SJSA1 (cell line): Measurements from ENCODE around the gene NOL6. TPM values are rescaled to one million over a fixed set of nuclear protein-coding genes. Genes with fewer than 3 reads are reported as not detected.
"Not testable (repeated sequence)": the region's sequence is repeated elsewhere in the genome, so short reads cannot be mapped to it uniquely, and the experiment has no call there.

ENCODE experiments used
- DNase-seq, 2 experiments: peaks; one replicate each; pipeline ENCODE4 v3.0.0-alpha.2; 2015 to 2020; ENCODE audit warnings: low spot score in 2 of 2, low read depth in 1 of 2
- H3K27ac ChIP-seq: fragments of 250-450 bp; sonication (Bioruptor Pico); 2 replicates; pipeline ENCODE4 v1.5.1; 2020; ENCODE audit warnings: mild to moderate bottlenecking, moderate library complexity
- H3K27me3 ChIP-seq: fragments of 250-450 bp; sonication (Bioruptor Pico); replicated peaks from 2 replicates; pipeline ENCODE4 v1.5.1; 2020; ENCODE audit warnings: mild to moderate bottlenecking, moderate library complexity
- H3K36me3 ChIP-seq: fragments of 250-450 bp; sonication (Bioruptor Pico); 2 replicates; pipeline ENCODE4 v1.5.1; 2020; ENCODE audit warnings: mild to moderate bottlenecking
- H3K4me1 ChIP-seq: fragments of 250-450 bp; sonication (Bioruptor Pico); replicated peaks from 2 replicates; pipeline ENCODE4 v1.6.1; 2021; ENCODE audit warnings: mild to moderate bottlenecking
- H3K4me3 ChIP-seq: fragments of 250-450 bp; sonication (Bioruptor Pico); 2 replicates; pipeline ENCODE4 v1.5.1; 2020; ENCODE audit warnings: mild to moderate bottlenecking
- H3K9me3 ChIP-seq: fragments of 250-450 bp; sonication (Bioruptor Pico); replicated peaks from 2 replicates; pipeline ENCODE4 v1.5.1; 2020; ENCODE audit warnings: mild to moderate bottlenecking
- total RNA-seq: library from RNA; depleted of rRNA; stranded (reverse); fragments of >200 nt; shearing (Covaris generic); gene quantifications from 2 replicates; pipeline ENCODE4 v1.2.3, GENCODE V29; 2014

The NOL6 gene
- total RNA-seq, 1 experiment from 2014 or later = 14.5 TPM

GRCh38 chr9:33485312-33485711 is 11.6 kb upstream of the NOL6 start:
- not testable (repeated sequence) for H3K27ac ChIP-seq, H3K36me3 ChIP-seq, H3K9me3 ChIP-seq, H3K27me3 ChIP-seq, H3K4me3 ChIP-seq, H3K4me1 ChIP-seq, DNase-seq

GRCh38 chr9:33480976-33481375 is 7.3 kb upstream of the NOL6 start:
- H3K4me3 ChIP-seq = no peak overlapping the region
- no peaks in the 10 kb centered on the region for H3K4me1 ChIP-seq
- H3K36me3 ChIP-seq = no peaks in the 10 kb centered on the region
- no peaks in the 10 kb centered on the region for H3K9me3 ChIP-seq
- no peak overlapping the region for H3K27ac ChIP-seq
- no peaks in the 10 kb centered on the region for H3K27me3 ChIP-seq
- no peak for DNase-seq

GRCh38 chr9:33480106-33480505 is 6.4 kb upstream of the NOL6 start:
- Histone ChIP-seq H3K9me3 (no peaks in the 10 kb centered on the region), H3K27me3 (no peaks in the 10 kb centered on the region)

GRCh38 chr9:33476503-33476902 is 2.8 kb upstream of the NOL6 start:
- H3K4me1 ChIP-seq = peaks cover 11% of the 10 kb centered on the region
- no peak overlapping the region for H3K4me3 ChIP-seq
- DNase-seq = no peak
- no peaks in the 10 kb centered on the region for H3K27me3 ChIP-seq
- peaks cover 13% of the 10 kb centered on the region for H3K36me3 ChIP-seq
- H3K9me3 ChIP-seq = no peaks in the 10 kb centered on the region
- H3K27ac ChIP-seq = no peak overlapping the region

More at GRCh38 chr9:33480106-33480505, 6.4 kb upstream of the NOL6 start:
- no peak overlapping the region for H3K4me3 ChIP-seq
- no peak for DNase-seq
- no peaks in the 10 kb centered on the region for H3K36me3 ChIP-seq
- no peak overlapping the region for H3K27ac ChIP-seq
- no peaks in the 10 kb centered on the region for H3K4me1 ChIP-seq

GRCh38 chr9:33475357-33475756 is 1.6 kb upstream of the NOL6 start:
- no peak overlapping the region for H3K27ac ChIP-seq
- H3K4me3 ChIP-seq = no peak overlapping the region
- DNase-seq = no peak
- no peaks in the 10 kb centered on the region for H3K27me3 ChIP-seq
- H3K4me1 ChIP-seq = peaks cover 16% of the 10 kb centered on the region
- H3K9me3 ChIP-seq = no peaks in the 10 kb centered on the region
- peaks cover 19% of the 10 kb centered on the region for H3K36me3 ChIP-seq

- DNase-seq = no peak
- H3K4me3 ChIP-seq = peak overlapping the region; percentile 79
- peaks cover 16% of the 10 kb centered on the region for H3K4me1 ChIP-seq
- H3K27me3 ChIP-seq = no peaks in the 10 kb centered on the region
- H3K27ac ChIP-seq = no peak overlapping the region; the same call in 1 of the 2 replicates
- H3K9me3 ChIP-seq = no peaks in the 10 kb centered on the region
- peaks cover 31% of the 10 kb centered on the region for H3K36me3 ChIP-seq
These were observed 676 bp downstream of the NOL6 start for GRCh38 chr9:33472881-33473615.

- H3K4me3 ChIP-seq = no peak overlapping the region; the same call in 1 of the 2 replicates
- no peak overlapping the region for H3K27ac ChIP-seq
- no peak for DNase-seq
- no peaks in the 10 kb centered on the region for H3K9me3 ChIP-seq
- peaks cover 31% of the 10 kb centered on the region for H3K36me3 ChIP-seq
- H3K4me1 ChIP-seq = peaks cover 16% of the 10 kb centered on the region
- H3K27me3 ChIP-seq = no peaks in the 10 kb centered on the region
These were observed 1.4 kb downstream of the NOL6 start for GRCh38 chr9:33472171-33472880.

GRCh38 chr9:33471361-33471760 is 2.4 kb downstream of the NOL6 start:
- H3K27me3 ChIP-seq = no peaks in the 10 kb centered on the region
- peak in 1 of 2 experiments; percentile 10 for DNase-seq
- H3K27ac ChIP-seq = no peak overlapping the region
- peaks cover 39% of the 10 kb centered on the region for H3K36me3 ChIP-seq
- no peaks in the 10 kb centered on the region for H3K9me3 ChIP-seq
- no peak overlapping the region for H3K4me3 ChIP-seq
- peaks cover 16% of the 10 kb centered on the region for H3K4me1 ChIP-seq

- H3K9me3 ChIP-seq = no peaks in the 10 kb centered on the region
- H3K4me1 ChIP-seq = peaks cover 16% of the 10 kb centered on the region
- H3K4me3 ChIP-seq = no peak overlapping the region
- H3K27me3 ChIP-seq = no peaks in the 10 kb centered on the region
- no peak for DNase-seq
- peaks cover 50% of the 10 kb centered on the region for H3K36me3 ChIP-seq
- H3K27ac ChIP-seq = no peak overlapping the region
These were observed 3.8 kb downstream of the NOL6 start for GRCh38 chr9:33469891-33470290.

GRCh38 chr9:33468797-33469621 is 4.7 kb downstream of the NOL6 start:
- Histone ChIP-seq H3K27ac (no peak overlapping the region), H3K4me1 (peaks cover 16% of the 10 kb centered on the region), H3K27me3 (no peaks in the 10 kb centered on the region), H3K4me3 (no peak overlapping the region), H3K9me3 (no peaks in the 10 kb centered on the region), H3K36me3 (peaks cover 50% of the 10 kb centered on the region)
- DNase-seq = no peak

GRCh38 chr9:33468215-33468730 is 5.5 kb downstream of the NOL6 start:
- no peaks in the 10 kb centered on the region for H3K27me3 ChIP-seq
- H3K9me3 ChIP-seq = no peaks in the 10 kb centered on the region
- H3K36me3 ChIP-seq = peaks cover 46% of the 10 kb centered on the region
- no peak overlapping the region for H3K4me3 ChIP-seq
- DNase-seq = no peak
- H3K27ac ChIP-seq = no peak overlapping the region
- peaks cover 16% of the 10 kb centered on the region for H3K4me1 ChIP-seq

- peaks cover 16% of the 10 kb centered on the region for H3K4me1 ChIP-seq
- no peaks in the 10 kb centered on the region for H3K27me3 ChIP-seq
- H3K36me3 ChIP-seq = peaks cover 50% of the 10 kb centered on the region
- H3K9me3 ChIP-seq = no peaks in the 10 kb centered on the region
- no peak overlapping the region for H3K27ac ChIP-seq
- DNase-seq = no peak
- no peak overlapping the region for H3K4me3 ChIP-seq
These were observed 6.2 kb downstream of the NOL6 start for GRCh38 chr9:33467526-33467925.

GRCh38 chr9:33466565-33467495 is 6.9 kb downstream of the NOL6 start:
- H3K4me1 ChIP-seq = peaks cover 9% of the 10 kb centered on the region
- H3K4me3 ChIP-seq = no peak overlapping the region
- H3K9me3 ChIP-seq = no peaks in the 10 kb centered on the region
- peaks cover 49% of the 10 kb centered on the region for H3K36me3 ChIP-seq
- no peak for DNase-seq
- H3K27ac ChIP-seq = no peak overlapping the region
- H3K27me3 ChIP-seq = no peaks in the 10 kb centered on the region
